Small intestine (tissue), 7 donors: ENCODE measurements around the gene CGB3. TPM values are rescaled to one million over a fixed set of nuclear protein-coding genes. Genes with fewer than 3 reads are reported as not detected.
A peak's percentile ranks its signal among the peaks of the same experiment; 100 is the strongest.

Experiments used
- DNase-seq, 2 donors: peaks; one replicate each; pipeline versions ENCODE4 v3.0.0 to v3.0.0-alpha.2; 2013
- FAIRE-seq: peaks from 2 replicates; lab custom pipeline; 2012; peaks lifted over from hg19 to GRCh38; lab: Jason Lieb, UNC
- H3K27ac ChIP-seq, 3 donors: one replicate each; pipeline ENCODE4 v1.5.1; 2013; ENCODE audit warnings: low read length in 2 of 3, mild to moderate bottlenecking in 2 of 3, control low read depth in 1 of 3, inconsistent platforms in 1 of 3, low read depth in 1 of 3, moderate library complexity in 1 of 3
- H3K27me3 ChIP-seq, 3 donors: one replicate each; pipeline ENCODE4 v1.6.1; 2013; ENCODE audit warnings: low read length in 3 of 3, inconsistent platforms in 1 of 3; ENCODE audit not compliant: control insufficient read depth in 3 of 3, insufficient read depth in 3 of 3
- H3K36me3 ChIP-seq, 3 donors: one replicate each; pipeline ENCODE4 v1.6.1; 2013; ENCODE audit warnings: low read length in 3 of 3, inconsistent platforms in 1 of 3, low read depth in 1 of 3, mild to moderate bottlenecking in 1 of 3, moderate library complexity in 1 of 3; ENCODE audit not compliant: control insufficient read depth in 3 of 3, insufficient read depth in 2 of 3
- H3K4me1 ChIP-seq, 3 donors: one replicate each; pipeline ENCODE4 v1.6.1; 2013; ENCODE audit warnings: low read length in 2 of 3, inconsistent platforms in 1 of 3, low read depth in 1 of 3, mild to moderate bottlenecking in 1 of 3, moderate library complexity in 1 of 3; ENCODE audit not compliant: control insufficient read depth in 3 of 3, insufficient read depth in 2 of 3
- H3K4me3 ChIP-seq, 3 donors: one replicate each; pipeline ENCODE4 v1.5.1; 2013; ENCODE audit warnings: low read length in 3 of 3, control low read depth in 1 of 3, inconsistent platforms in 1 of 3, low read depth in 1 of 3, mild to moderate bottlenecking in 1 of 3, moderate library complexity in 1 of 3
- H3K9me3 ChIP-seq, 2 donors: one replicate each; pipeline ENCODE4 v1.6.1; 2013; ENCODE audit warnings: low read depth in 1 of 2, low read length in 1 of 2; ENCODE audit not compliant: control insufficient read depth in 2 of 2, insufficient read depth in 1 of 2
- WGBS, 3 donors: extraction: QIAGEN DNeasy Blood & Tissue Kit; methylation state at CpG; one replicate each; pipeline ENCODE4 v1.1.7; 2013; 5-methylcytosine and 5-hydroxymethylcytosine counted together
- polyA plus RNA-seq, 4 donors: library from polyadenylated mRNA; stranded (reverse) in 3 of 4; unstranded in 1 of 4; fragments of 200-250 nt in 3 of 4; fragments of 120-200 nt in 1 of 4; gene quantifications; one replicate each; pipeline versions ENCODE4 v1.2.1 to v1.2.3, GENCODE V29; 2013
- donor health status: healthy with polysubstance abuse.
- donor health status: control.
- donor health status: control.
- donor health status: Bipolar disorder and iron deficiency.
- donor health status: healthy.

The CGB3 gene
- polyA plus RNA-seq, 4 donors, result not detected

GRCh38 chr19:48991873-48992580, 32.1 kb downstream of the CGB3 start:
- WGBS, 3 donors, result 19 to 23% (median 22%) methylated on average over 7 to 8 of the region's 8 CpGs
- peaks cover 2 to 38% (median 4%) of the 10 kb centered on the region in 3 donors for H3K36me3 ChIP-seq
- H3K27me3 ChIP-seq, result no peaks in the 10 kb centered on the region
- peak; percentile 77 to 78 for DNase-seq
- H3K4me1 ChIP-seq, result peaks cover 2 to 22% (median 7%) of the 10 kb centered on the region in 3 donors
- no peaks in the 10 kb centered on the region for H3K9me3 ChIP-seq
- H3K4me3 ChIP-seq, result peak overlapping the region; percentile 52 to 94 (median 89)
- FAIRE-seq, result no peak
- peak overlapping the region; percentile 5 to 98 (median 95) for H3K27ac ChIP-seq

GRCh38 chr19:48991011-48991609, 33.0 kb downstream of the CGB3 start:
- Histone ChIP-seq H3K36me3 (peaks cover 2 to 46% (median 4%) of the 10 kb centered on the region in 3 donors), H3K27ac (peak overlapping the region in 1 of 3 donors; percentile 18), H3K9me3 (no peaks in the 10 kb centered on the region), H3K4me1 (peaks cover 2 to 22% (median 7%) of the 10 kb centered on the region in 3 donors), H3K4me3 (peak overlapping the region in 1 of 3 donors; percentile 94), H3K27me3 (no peaks in the 10 kb centered on the region)
- FAIRE-seq, result no peak
- WGBS, 3 donors, result 81 to 88% (median 82%) methylated on average over 22 of the region's 22 CpGs
- no peak for DNase-seq

GRCh38 chr19:48990400-48990799, 33.7 kb downstream of the CGB3 start:
- Histone ChIP-seq H3K4me3 (no peak overlapping the region), H3K36me3 (peaks cover 2 to 53% (median 4%) of the 10 kb centered on the region in 3 donors), H3K9me3 (no peaks in the 10 kb centered on the region), H3K27ac (no peak overlapping the region), H3K27me3 (no peaks in the 10 kb centered on the region), H3K4me1 (peaks cover 2 to 22% (median 7%) of the 10 kb centered on the region in 3 donors)
- no peak for DNase-seq
- no peak for FAIRE-seq
- 74 to 87% (median 76%) methylated on average over 4 of the region's 4 CpGs for WGBS, 3 donors

GRCh38 chr19:48989701-48990291, 34.3 kb downstream of the CGB3 start:
- Histone ChIP-seq H3K27me3 (no peaks in the 10 kb centered on the region), H3K4me1 (peaks cover 2 to 20% (median 7%) of the 10 kb centered on the region in 3 donors), H3K4me3 (no peak overlapping the region), H3K9me3 (no peaks in the 10 kb centered on the region), H3K36me3 (peaks cover 2 to 59% (median 4%) of the 10 kb centered on the region in 3 donors), H3K27ac (no peak overlapping the region)
- FAIRE-seq, result no peak
- DNase-seq, result no peak
- WGBS, 3 donors, result 78 to 88% (median 88%) methylated on average over 17 of the region's 17 CpGs

- Histone ChIP-seq H3K4me1 (peaks cover 2 to 13% (median 7%) of the 10 kb centered on the region in 3 donors), H3K27ac (no peak overlapping the region)
These were observed 35.3 kb downstream of the CGB3 start for GRCh38 chr19:48988860-48989259.

GRCh38 chr19:48988286-48988685, 35.8 kb downstream of the CGB3 start:
- FAIRE-seq, result no peak
- Histone ChIP-seq H3K27me3 (no peaks in the 10 kb centered on the region), H3K4me1 (peaks cover 2 to 13% (median 7%) of the 10 kb centered on the region in 3 donors), H3K27ac (no peak overlapping the region), H3K9me3 (no peaks in the 10 kb centered on the region), H3K4me3 (no peak overlapping the region), H3K36me3 (peaks cover 2 to 70% (median 4%) of the 10 kb centered on the region in 3 donors)
- DNase-seq, result no peak
- 88 to 98% (median 97%) methylated on average over 7 of the region's 7 CpGs for WGBS, 3 donors

More at GRCh38 chr19:48988860-48989259, 35.3 kb downstream of the CGB3 start:
- DNase-seq (no peak), FAIRE-seq (no peak)
- Histone ChIP-seq H3K4me3 (no peak overlapping the region), H3K9me3 (no peaks in the 10 kb centered on the region), H3K36me3 (peaks cover 2 to 68% (median 4%) of the 10 kb centered on the region in 3 donors), H3K27me3 (no peaks in the 10 kb centered on the region)
- WGBS, 3 donors, result 95% methylated on average over 9 of the region's 9 CpGs

GRCh38 chr19:48987323-48987722, 36.8 kb downstream of the CGB3 start:
- peaks cover 2 to 13% (median 7%) of the 10 kb centered on the region in 3 donors for H3K4me1 ChIP-seq
- H3K36me3 ChIP-seq, result peaks cover 4 to 78% (median 7%) of the 10 kb centered on the region in 3 donors
- no peaks in the 10 kb centered on the region for H3K27me3 ChIP-seq
- FAIRE-seq (no peak), DNase-seq (no peak)
- WGBS, 3 donors, result 86 to 88% (median 87%) methylated on average over 7 of the region's 7 CpGs
- H3K9me3 ChIP-seq, result no peaks in the 10 kb centered on the region
- no peak overlapping the region for H3K27ac ChIP-seq
- no peak overlapping the region for H3K4me3 ChIP-seq

GRCh38 chr19:48986211-48986610, 37.9 kb downstream of the CGB3 start:
- H3K9me3 ChIP-seq, result no peaks in the 10 kb centered on the region
- no peak overlapping the region for H3K27ac ChIP-seq
- 90 to 94% (median 93%) methylated on average over 3 of the region's 3 CpGs for WGBS, 3 donors
- H3K27me3 ChIP-seq, result no peaks in the 10 kb centered on the region
- H3K36me3 ChIP-seq, result peaks cover 4 to 88% (median 8%) of the 10 kb centered on the region in 3 donors
- FAIRE-seq, result no peak
- peaks cover 0 to 3% (median 0%) of the 10 kb centered on the region in 3 donors for H3K4me1 ChIP-seq
- no peak for DNase-seq
- no peak overlapping the region for H3K4me3 ChIP-seq
